ENCODE data around the gene GCC2. TPM values are rescaled to one million over a fixed set of nuclear protein-coding genes. Genes with fewer than 3 reads are reported as not detected.

Gene GCC2
- total and polyA plus RNA-seq, 2 of the 13 experiments (the other 11 are each of a cell fraction or from before 2014, with no cell fraction given): 17.6 to 22.5 TPM

DNA sequence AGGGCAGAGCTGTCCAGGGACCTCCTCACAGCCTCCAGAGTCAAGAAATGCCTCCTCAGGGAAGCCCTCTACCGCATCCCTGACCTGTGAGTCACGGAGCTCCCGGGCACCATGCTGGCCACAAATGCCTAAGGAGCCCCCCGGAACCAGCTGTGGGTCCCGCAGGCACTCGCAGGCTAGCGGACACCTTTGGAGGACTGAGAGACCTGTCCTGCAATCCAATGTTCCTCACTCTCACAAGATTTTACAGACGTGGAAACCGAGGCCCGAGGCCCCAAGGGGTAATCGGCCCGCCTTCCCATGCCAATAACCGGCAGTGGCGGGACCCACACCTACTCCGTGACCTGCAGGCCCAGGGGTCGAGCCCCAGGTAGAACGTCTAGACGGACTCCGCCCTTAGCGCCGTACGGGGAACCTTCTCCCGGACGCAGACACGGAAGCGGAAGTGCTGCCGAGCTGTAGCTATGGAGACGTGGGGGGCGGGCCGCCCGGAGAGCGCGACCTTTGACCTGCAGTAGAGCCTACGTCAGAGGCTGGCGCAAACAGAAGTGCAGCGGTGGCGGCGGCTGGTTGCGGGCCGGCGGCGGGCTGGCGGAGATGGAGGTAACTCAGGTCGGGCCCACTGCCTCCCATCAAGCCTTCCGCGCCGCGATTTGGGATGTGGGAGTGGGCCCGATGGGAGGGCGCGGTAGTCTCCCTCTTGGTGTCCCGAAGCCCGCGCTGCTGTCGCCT is at the start of gene GCC2 (continued):
- TF ChIP-seq, protein P1, sequence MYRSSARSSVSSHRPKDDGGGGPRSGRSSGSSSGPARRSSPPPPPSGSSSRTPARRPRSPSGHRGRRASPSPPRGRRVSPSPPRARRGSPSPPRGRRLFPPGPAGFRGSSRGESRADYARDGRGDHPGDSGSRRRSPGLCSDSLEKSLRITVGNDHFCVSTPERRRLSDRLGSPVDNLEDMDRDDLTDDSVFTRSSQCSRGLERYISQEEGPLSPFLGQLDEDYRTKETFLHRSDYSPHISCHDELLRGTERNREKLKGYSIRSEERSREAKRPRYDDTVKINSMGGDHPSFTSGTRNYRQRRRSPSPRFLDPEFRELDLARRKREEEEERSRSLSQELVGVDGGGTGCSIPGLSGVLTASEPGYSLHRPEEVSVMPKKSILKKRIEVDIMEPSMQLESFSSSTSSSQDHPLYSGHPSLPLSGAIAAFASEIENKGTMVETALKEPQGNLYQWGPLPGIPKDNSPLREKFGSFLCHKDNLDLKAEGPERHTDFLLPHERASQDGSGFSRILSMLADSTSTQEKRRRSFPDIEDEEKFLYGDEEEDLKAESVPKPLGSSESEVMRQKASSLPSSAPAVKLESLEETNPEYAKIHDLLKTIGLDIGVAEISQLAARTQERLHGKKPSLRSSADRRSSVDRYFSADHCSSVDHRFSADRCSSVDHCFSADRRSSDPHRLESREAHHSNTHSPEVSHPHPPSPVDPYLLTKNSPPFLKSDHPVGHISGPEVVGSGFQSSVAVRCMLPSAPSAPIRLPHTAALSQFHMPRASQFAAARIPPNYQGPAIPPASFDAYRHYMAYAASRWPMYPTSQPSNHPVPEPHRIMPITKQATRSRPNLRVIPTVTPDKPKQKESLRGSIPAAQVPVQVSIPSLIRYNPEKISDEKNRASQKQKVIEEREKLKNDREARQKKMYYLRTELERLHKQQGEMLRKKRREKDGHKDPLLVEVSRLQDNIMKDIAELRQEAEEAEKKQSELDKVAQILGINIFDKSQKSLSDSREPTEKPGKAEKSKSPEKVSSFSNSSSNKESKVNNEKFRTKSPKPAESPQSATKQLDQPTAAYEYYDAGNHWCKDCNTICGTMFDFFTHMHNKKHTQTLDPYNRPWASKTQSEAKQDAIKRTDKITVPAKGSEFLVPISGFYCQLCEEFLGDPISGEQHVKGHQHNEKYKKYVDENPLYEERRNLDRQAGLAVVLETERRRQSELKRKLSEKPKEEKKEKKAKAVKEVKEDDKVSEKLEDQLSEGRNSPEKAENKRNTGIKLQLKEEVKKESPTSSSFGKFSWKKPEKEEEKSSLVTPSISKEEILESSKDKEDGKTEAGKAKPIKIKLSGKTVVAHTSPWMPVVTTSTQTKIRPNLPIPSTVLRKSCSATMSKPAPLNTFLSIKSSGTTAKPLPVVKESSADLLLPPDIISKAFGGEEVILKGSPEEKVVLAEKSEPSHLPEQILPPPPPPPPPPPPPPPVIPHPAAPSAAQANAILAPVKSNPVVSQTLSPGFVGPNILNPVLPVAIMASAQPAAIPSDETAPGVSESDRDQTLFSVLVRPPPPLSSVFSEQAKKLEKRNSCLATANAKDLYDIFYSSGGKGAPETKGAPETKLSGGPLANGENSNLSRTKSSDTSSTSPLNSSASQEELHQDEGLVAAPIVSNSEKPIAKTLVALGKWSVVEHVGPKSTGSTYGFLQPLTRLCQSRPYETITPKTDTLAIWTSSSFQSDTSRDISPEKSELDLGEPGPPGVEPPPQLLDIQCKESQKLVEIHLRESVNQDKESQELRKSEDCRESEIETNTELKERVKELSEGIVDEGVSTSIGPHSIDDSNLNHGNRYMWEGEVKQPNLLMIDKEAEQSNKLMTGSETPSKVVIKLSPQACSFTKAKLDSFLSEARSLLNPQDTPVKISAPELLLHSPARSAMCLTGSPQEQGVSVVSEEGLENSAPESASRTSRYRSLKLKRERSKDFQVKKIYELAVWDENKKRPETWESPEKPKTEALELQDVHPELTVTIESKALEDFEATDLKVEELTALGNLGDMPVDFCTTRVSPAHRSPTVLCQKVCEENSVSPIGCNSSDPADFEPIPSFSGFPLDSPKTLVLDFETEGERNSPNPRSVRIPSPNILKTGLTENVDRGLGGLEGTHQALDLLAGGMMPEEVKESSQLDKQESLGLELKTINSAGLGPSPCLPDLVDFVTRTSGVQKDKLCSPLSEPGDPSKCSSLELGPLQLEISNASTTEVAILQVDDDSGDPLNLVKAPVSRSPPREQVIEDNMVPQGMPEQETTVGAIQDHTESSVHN (CRISPR knock-in tag; IDR thresholded peaks at IDR 0.05): peak; percentile 37; the same call in 1 of the 2 replicates
- TF ChIP-seq ZMYM3 (CRISPR knock-in tag; IDR thresholded peaks at IDR 0.05): no peak
- peak; percentile 91 for TF ChIP-seq HNF4G (IDR thresholded peaks at IDR 0.05; ENCODE audit: borderline replicate concordance, low read depth, low read length)
- TF ChIP-seq HNF4G (CRISPR knock-in tag; IDR thresholded peaks at IDR 0.05; ENCODE audit: borderline replicate concordance, low read depth): peak; percentile 91
- no peak for TF ChIP-seq ATRX (CRISPR knock-in tag; IDR thresholded peaks at IDR 0.05; ENCODE audit: borderline replicate concordance)
- TF ChIP-seq, protein P2, sequence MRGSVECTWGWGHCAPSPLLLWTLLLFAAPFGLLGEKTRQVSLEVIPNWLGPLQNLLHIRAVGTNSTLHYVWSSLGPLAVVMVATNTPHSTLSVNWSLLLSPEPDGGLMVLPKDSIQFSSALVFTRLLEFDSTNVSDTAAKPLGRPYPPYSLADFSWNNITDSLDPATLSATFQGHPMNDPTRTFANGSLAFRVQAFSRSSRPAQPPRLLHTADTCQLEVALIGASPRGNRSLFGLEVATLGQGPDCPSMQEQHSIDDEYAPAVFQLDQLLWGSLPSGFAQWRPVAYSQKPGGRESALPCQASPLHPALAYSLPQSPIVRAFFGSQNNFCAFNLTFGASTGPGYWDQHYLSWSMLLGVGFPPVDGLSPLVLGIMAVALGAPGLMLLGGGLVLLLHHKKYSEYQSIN (CRISPR knock-in tag; IDR thresholded peaks at IDR 0.05; ENCODE audit: borderline replicate concordance): no peak; the same call in 1 of the 2 replicates
- TF ChIP-seq IKZF4 (CRISPR knock-in tag; IDR thresholded peaks at IDR 0.05; ENCODE audit: borderline replicate concordance, low read depth, not compliant biosample characterization): peak; percentile 92
- 0 out of 2 replicates have a peak, but pooled peaks have one; percentile 83 for TF ChIP-seq PCBP1 (IDR thresholded peaks at IDR 0.05; ENCODE audit: borderline replicate concordance, low read depth, low read length)
- peak; percentile 97 for TF ChIP-seq ZFY (CRISPR knock-in tag; IDR thresholded peaks at IDR 0.05)
- peak; percentile 84 for TF ChIP-seq ZNF883 (CRISPR knock-in tag; IDR thresholded peaks at IDR 0.05; ENCODE audit: not compliant biosample characterization)
- TF ChIP-seq U2AF2 (IDR thresholded peaks at IDR 0.05; ENCODE audit: low read depth, low read length): peak; percentile 91; the same call in 1 of the 2 replicates
- TF ChIP-seq, protein P3, sequence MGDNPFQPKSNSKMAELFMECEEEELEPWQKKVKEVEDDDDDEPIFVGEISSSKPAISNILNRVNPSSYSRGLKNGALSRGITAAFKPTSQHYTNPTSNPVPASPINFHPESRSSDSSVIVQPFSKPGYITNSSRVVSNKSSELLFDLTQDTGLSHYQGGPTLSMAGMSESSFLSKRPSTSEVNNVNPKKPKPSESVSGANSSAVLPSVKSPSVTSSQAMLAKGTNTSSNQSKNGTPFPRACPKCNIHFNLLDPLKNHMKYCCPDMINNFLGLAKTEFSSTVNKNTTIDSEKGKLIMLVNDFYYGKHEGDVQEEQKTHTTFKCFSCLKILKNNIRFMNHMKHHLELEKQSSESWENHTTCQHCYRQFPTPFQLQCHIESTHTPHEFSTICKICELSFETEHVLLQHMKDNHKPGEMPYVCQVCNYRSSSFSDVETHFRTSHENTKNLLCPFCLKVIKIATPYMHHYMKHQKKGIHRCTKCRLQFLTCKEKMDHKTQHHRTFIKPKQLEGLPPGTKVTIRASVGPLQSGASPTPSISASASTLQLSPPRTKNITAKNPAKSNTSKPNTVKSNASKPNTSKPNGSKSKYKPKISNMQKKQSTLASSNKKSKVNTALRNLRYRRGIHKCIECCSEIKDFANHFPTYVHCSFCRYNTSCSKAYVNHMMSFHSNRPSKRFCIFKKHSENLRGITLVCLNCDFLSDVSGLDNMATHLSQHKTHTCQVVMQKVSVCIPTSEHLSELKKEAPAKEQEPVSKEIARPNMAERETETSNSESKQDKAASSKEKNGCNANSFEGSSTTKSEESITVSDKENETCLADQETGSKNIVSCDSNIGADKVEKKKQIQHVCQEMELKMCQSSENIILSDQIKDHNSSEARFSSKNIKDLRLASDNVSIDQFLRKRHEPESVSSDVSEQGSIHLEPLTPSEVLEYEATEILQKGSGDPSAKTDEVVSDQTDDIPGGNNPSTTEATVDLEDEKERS (CRISPR knock-in tag; IDR thresholded peaks at IDR 0.05): peak; percentile 67; the same call in 1 of the 2 replicates
- TF ChIP-seq ZZZ3 (CRISPR knock-in tag; IDR thresholded peaks at IDR 0.05; ENCODE audit: borderline replicate concordance): no peak
- TF ChIP-seq TBL1XR1 (IDR thresholded peaks at IDR 0.05; ENCODE audit: borderline replicate concordance, low read length, partially characterized antibody): peak; percentile 81
